CD4-positive, alpha-beta T cell treated with Interleukin-1 beta for 1 hour (primary cell): Measurements from ENCODE around the gene TSPY4.
"Not testable (repeated sequence)": the region's sequence is repeated elsewhere in the genome, so short reads cannot be mapped to it uniquely, and the experiment has no call there.

ENCODE experiments used
- DNase-seq, 2 donors: peaks; one replicate each; pipeline ENCODE4 v3.0.0-alpha.2; 2020 to 2022

The TSPY4 gene

GRCh38 chrY:9337164-9337563 lies at the start of gene TSPY4:
Gene TSPY4, plus strand, starts transcription at chrY:9337464. Its CDS starts 46 bp downstream, at chrY:9337510.
- DNase-seq = not testable (repeated sequence)

- DNase-seq = no peak
Observed at GRCh38 chrY:9320996-9321395, 16.3 kb upstream of the TSPY4 start.

GRCh38 chrY:9357497-9357896 lies 20.2 kb downstream of the TSPY4 start, which contains the start of gene TSPY8:
Gene TSPY8, plus strand, starts transcription at chrY:9357797. Its CDS starts 46 bp downstream, at chrY:9357843.
- not testable (repeated sequence) for DNase-seq
